Measurements from ENCODE around the gene PGBD1. TPM values are rescaled to one million over a fixed set of nuclear protein-coding genes. Genes with fewer than 3 reads are reported as not detected.
"Not testable (repeated sequence)": the region's sequence is repeated elsewhere in the genome, so short reads cannot be mapped to it uniquely, and the experiment has no call there.

The PGBD1 gene
- total and polyA plus RNA-seq, 2 donors (not counting 1 experiment from before 2014, with no cell fraction given) = 0.55 to 2.4 TPM

DNA sequence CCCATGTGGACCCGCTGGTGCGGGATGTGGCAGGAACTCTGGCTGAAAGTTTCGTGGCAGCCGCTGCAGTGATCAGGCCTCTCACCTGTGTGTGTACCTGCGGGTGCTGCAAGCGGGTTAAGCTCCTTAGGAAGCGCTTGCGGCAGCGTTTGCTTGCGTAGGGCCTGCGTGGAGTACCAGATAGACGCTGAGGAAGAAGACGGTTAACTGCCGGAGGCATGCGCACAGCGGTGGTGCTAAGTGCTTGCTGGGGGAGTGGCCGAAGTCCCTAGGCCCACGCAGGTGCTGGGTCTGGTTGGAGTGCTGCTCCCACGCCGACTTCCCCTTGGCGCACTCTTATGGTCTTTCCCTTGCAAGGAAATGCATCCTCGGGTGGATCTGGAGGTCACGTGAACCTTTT lies 31.6 kb downstream of the PGBD1 start:
- Mint-ChIP-seq H3K4me3 (no peak overlapping the region), H3K27me3 (peaks cover 8% of the 10 kb centered on the region), H3K27ac (no peak overlapping the region), H3K9me3 (ENCODE audit: insufficient read depth) (no peaks in the 10 kb centered on the region), H3K4me1 (no peaks in the 10 kb centered on the region)
- Histone ChIP-seq H3K27ac (ENCODE audit: low read length in 2 of 2) (no peak overlapping the region), H3K27me3 (replicated peaks in 1 of 4; ENCODE audit: control extremely low read depth in 1 of 4, control insufficient read depth in 3 of 4, insufficient read depth in 4 of 4, low read length in 3 of 4) (peaks cover 0 to 12% (median 0%) of the 10 kb centered on the region in 4 experiments), H3K4me1 (ENCODE audit: control insufficient read depth in 2 of 2, insufficient read depth in 2 of 2, low read length in 2 of 2) (no peaks in the 10 kb centered on the region), H3K4me3 (ENCODE audit: control extremely low read depth in 1 of 5, extremely low read depth in 1 of 5, insufficient read depth in 1 of 5, low read depth in 2 of 5, low read length in 4 of 5) (no peak overlapping the region), H3K4me2 (replicated peaks; ENCODE audit: low read depth, low read length, poor library complexity, severe bottlenecking) (no peak overlapping the region), H2AFZ (ENCODE audit: insufficient read depth, low read depth, low read length, poor library complexity, severe bottlenecking) (no peak overlapping the region), H3K36me3 (replicated peaks in 1 of 2; ENCODE audit: control extremely low read depth in 1 of 2, control insufficient read depth in 1 of 2, extremely low read depth in 1 of 2, insufficient read depth in 2 of 2, low read length in 1 of 2) (no peaks in the 10 kb centered on the region), H4K20me1 (ENCODE audit: control insufficient read depth, insufficient read depth, low read length, poor library complexity, severe bottlenecking) (no peaks in the 10 kb centered on the region), H3K9me3 (ENCODE audit: control extremely low read depth in 1 of 3, control insufficient read depth in 2 of 3, insufficient read depth in 1 of 3, low read length in 2 of 3) (peaks cover 0 to 6% (median 0%) of the 10 kb centered on the region in 3 donors), H3K9ac (ENCODE audit: low read length) (no peak overlapping the region), H3K79me2 (ENCODE audit: control insufficient read depth, insufficient read depth, low read length) (no peaks in the 10 kb centered on the region)
- DNase-seq (no peak), ATAC-seq (ENCODE audit: low read depth) (no peak)
- ChIA-PET POLR2A (interaction anchor here (0.7 kb wide), 1 partner anchor 47 kb away, joined by 3 read pairs; no protein-coding TSS in a partner anchor), CTCF (no interaction called here)
- intact Hi-C loops (cut with micrococcal nuclease) = no loop called here
- 96% methylated on average over 23 of the region's 23 CpGs for WGBS (ENCODE audit: insufficient coverage)
- TF ChIP-seq, protein P1, sequence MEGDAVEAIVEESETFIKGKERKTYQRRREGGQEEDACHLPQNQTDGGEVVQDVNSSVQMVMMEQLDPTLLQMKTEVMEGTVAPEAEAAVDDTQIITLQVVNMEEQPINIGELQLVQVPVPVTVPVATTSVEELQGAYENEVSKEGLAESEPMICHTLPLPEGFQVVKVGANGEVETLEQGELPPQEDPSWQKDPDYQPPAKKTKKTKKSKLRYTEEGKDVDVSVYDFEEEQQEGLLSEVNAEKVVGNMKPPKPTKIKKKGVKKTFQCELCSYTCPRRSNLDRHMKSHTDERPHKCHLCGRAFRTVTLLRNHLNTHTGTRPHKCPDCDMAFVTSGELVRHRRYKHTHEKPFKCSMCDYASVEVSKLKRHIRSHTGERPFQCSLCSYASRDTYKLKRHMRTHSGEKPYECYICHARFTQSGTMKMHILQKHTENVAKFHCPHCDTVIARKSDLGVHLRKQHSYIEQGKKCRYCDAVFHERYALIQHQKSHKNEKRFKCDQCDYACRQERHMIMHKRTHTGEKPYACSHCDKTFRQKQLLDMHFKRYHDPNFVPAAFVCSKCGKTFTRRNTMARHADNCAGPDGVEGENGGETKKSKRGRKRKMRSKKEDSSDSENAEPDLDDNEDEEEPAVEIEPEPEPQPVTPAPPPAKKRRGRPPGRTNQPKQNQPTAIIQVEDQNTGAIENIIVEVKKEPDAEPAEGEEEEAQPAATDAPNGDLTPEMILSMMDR (IDR thresholded peaks at IDR 0.05) = no peak
- TF ChIP-seq EZH2 (IDR thresholded peaks at IDR 0.05; ENCODE audit: borderline replicate concordance, insufficient read depth, low read depth, low read length, poor library complexity, severe bottlenecking) = no peak

DNA sequence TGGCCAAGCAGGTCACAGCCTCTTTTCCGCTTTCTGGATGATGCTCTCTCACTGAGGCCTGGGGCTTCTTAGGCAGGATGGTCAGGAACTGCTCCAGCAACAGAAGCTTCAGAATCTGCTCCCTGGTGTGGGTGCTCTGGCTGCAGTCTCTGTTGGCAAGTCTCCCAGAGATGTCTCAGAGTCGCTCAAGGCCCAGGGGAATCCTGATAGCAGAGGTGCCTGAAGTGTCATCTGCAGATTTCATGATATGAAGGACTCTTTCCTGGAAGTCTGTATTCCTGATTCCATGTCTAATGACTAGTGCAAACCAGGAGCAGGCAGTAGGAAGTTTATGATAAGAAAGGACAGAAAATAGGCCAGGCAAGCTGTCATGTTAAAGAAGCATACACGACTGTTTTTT lies 34.3 kb downstream of the PGBD1 start:
- no peak overlapping the region for H3K27ac ChIP-seq (ENCODE audit: low read length in 2 of 2)
- 100% methylated on average over 3 of the region's 3 CpGs for WGBS (ENCODE audit: insufficient coverage)
- no peak for ATAC-seq (ENCODE audit: low read depth)

DNA sequence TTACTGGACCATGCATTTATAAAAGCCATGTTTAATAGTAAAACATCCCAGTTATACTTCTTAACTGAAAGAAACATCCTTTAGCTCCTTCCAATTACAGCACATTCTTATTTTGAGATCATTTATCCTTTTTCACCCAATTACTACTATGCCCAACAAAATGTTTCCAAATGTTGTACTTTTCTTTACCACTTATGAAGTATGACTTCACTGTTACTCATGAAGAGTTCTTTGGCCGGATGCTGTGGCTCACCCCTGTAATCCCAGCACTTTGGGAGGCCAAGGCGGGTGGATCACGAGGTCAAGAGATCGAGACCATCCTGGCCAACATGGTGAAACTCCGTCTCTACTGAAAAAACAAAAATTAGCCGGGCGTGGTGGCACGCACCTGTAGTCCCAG lies 36.5 kb downstream of the PGBD1 start:
- H3K36me3 ChIP-seq (replicated peaks in 1 of 2; ENCODE audit: control extremely low read depth in 1 of 2, control insufficient read depth in 1 of 2, extremely low read depth in 1 of 2, insufficient read depth in 2 of 2, low read length in 1 of 2); H3K4me1 Mint-ChIP-seq; H3K4me3 Mint-ChIP-seq; H3K4me1 ChIP-seq (ENCODE audit: control insufficient read depth in 2 of 2, insufficient read depth in 2 of 2, low read length in 2 of 2); DNase-seq; H3K27me3 Mint-ChIP-seq; POLR2A ChIA-PET; H3K9ac ChIP-seq (ENCODE audit: low read length); H3K4me3 ChIP-seq (ENCODE audit: control extremely low read depth in 1 of 5, extremely low read depth in 1 of 5, insufficient read depth in 1 of 5, low read depth in 2 of 5, low read length in 4 of 5); H3K9me3 Mint-ChIP-seq (ENCODE audit: insufficient read depth); H2AFZ ChIP-seq (ENCODE audit: insufficient read depth, low read depth, low read length, poor library complexity, severe bottlenecking); intact Hi-C loops (cut with micrococcal nuclease); H4K20me1 ChIP-seq (ENCODE audit: control insufficient read depth, insufficient read depth, low read length, poor library complexity, severe bottlenecking); H3K79me2 ChIP-seq (ENCODE audit: control insufficient read depth, insufficient read depth, low read length); H3K27ac Mint-ChIP-seq; ATAC-seq (ENCODE audit: low read depth); CTCF ChIA-PET; H3K27ac ChIP-seq (ENCODE audit: low read length in 2 of 2); H3K9me3 ChIP-seq (ENCODE audit: control extremely low read depth in 1 of 3, control insufficient read depth in 2 of 3, insufficient read depth in 1 of 3, low read length in 2 of 3); H3K27me3 ChIP-seq (replicated peaks in 1 of 4; ENCODE audit: control extremely low read depth in 1 of 4, control insufficient read depth in 3 of 4, insufficient read depth in 4 of 4, low read length in 3 of 4); H3K4me2 ChIP-seq (replicated peaks; ENCODE audit: low read depth, low read length, poor library complexity, severe bottlenecking): not testable (repeated sequence)
- WGBS (ENCODE audit: insufficient coverage) = 88% methylated on average over 5 of the region's 8 CpGs

More for the DNA sequence above, 34.3 kb downstream of the PGBD1 start:
- ChIA-PET CTCF (interaction anchor here (1.1 kb wide), 1 partner anchor 12 kb away, joined by 3 read pairs; no protein-coding TSS in a partner anchor), POLR2A (no interaction called here)
- no peak overlapping the region for H3K27ac Mint-ChIP-seq
- no peaks in the 10 kb centered on the region for H3K36me3 ChIP-seq (replicated peaks in 1 of 2; ENCODE audit: control extremely low read depth in 1 of 2, control insufficient read depth in 1 of 2, extremely low read depth in 1 of 2, insufficient read depth in 2 of 2, low read length in 1 of 2)
- no peak overlapping the region for H3K4me2 ChIP-seq (replicated peaks; ENCODE audit: low read depth, low read length, poor library complexity, severe bottlenecking)
- H3K27me3 ChIP-seq (replicated peaks in 1 of 4; ENCODE audit: control extremely low read depth in 1 of 4, control insufficient read depth in 3 of 4, insufficient read depth in 4 of 4, low read length in 3 of 4) = peaks cover 0 to 12% (median 0%) of the 10 kb centered on the region in 4 experiments
- no peaks in the 10 kb centered on the region for H3K4me1 ChIP-seq (ENCODE audit: control insufficient read depth in 2 of 2, insufficient read depth in 2 of 2, low read length in 2 of 2)
- no peak overlapping the region for H3K4me3 Mint-ChIP-seq
- no peak overlapping the region for H3K4me3 ChIP-seq (ENCODE audit: control extremely low read depth in 1 of 5, extremely low read depth in 1 of 5, insufficient read depth in 1 of 5, low read depth in 2 of 5, low read length in 4 of 5)
- H3K9me3 Mint-ChIP-seq (ENCODE audit: insufficient read depth) = no peaks in the 10 kb centered on the region
- peaks cover 5% of the 10 kb centered on the region for H3K27me3 Mint-ChIP-seq
- intact Hi-C loops (cut with micrococcal nuclease) = no loop called here
- no peaks in the 10 kb centered on the region for H4K20me1 ChIP-seq (ENCODE audit: control insufficient read depth, insufficient read depth, low read length, poor library complexity, severe bottlenecking)
- no peak overlapping the region for H2AFZ ChIP-seq (ENCODE audit: insufficient read depth, low read depth, low read length, poor library complexity, severe bottlenecking)
- no peak for DNase-seq
- peaks cover 0 to 6% (median 0%) of the 10 kb centered on the region in 3 donors for H3K9me3 ChIP-seq (ENCODE audit: control extremely low read depth in 1 of 3, control insufficient read depth in 2 of 3, insufficient read depth in 1 of 3, low read length in 2 of 3)
- H3K9ac ChIP-seq (ENCODE audit: low read length) = no peak overlapping the region
- H3K4me1 Mint-ChIP-seq = no peaks in the 10 kb centered on the region
- H3K79me2 ChIP-seq (ENCODE audit: control insufficient read depth, insufficient read depth, low read length) = no peaks in the 10 kb centered on the region
- no peak for TF ChIP-seq EZH2 (IDR thresholded peaks at IDR 0.05; ENCODE audit: borderline replicate concordance, insufficient read depth, low read depth, low read length, poor library complexity, severe bottlenecking)
- TF ChIP-seq, protein P1 (IDR thresholded peaks at IDR 0.05) = no peak

Measured in B cell (primary cell).